Activated CD4-positive, CD25-positive, alpha-beta regulatory T cell treated with anti-CD3 and anti-CD28 coated beads, Interleukin-2, amount 50 U/mL, for 72 hours (primary cell): ENCODE data around the gene PPP1R13B.
A peak's percentile ranks its signal among the peaks of the same experiment; 100 is the strongest.
"Not testable (repeated sequence)": the region's sequence is repeated elsewhere in the genome, so short reads cannot be mapped to it uniquely, and the experiment has no call there.

Experiments
- DNase-seq: peaks from one replicate; pipeline ENCODE4 v3.0.0; 2021

The PPP1R13B gene

DNA sequence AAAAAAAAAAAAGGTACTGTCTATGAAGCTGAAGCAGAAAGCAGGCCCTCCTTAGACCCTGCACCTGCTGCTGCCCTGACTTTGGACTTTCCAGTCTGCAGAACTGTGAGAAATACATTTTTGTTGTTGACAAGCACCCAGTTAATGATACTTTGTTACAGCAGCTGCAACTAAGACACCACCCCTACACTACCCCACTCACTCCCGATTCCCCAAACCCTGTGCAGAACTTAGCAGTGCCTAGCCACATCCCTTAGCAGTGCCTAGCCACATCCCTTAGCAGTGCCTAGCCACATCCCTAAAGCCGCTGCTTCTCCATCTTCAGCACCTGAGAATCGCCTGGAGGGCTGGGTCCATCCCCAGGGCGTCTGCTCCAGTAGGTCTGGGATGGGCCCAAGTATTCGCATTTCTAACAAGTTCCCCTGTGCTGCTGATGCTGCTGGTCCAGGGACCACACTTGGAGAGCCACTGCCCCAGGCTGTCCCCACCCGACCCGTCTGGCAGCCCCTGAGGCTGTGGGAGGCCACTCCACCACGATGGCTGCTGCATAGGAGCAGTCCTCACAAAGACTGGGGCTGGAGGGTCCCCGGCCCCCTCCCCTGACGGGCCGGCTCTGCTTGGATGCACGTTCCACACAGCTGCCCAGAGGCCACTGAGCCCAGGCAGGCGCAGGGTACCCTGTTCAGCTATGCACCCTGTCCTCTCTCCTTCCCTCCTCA is 10.8 kb upstream of the PPP1R13B start:
- DNase-seq = no peak

GRCh38 chr14:103857256-103857655 is 9.9 kb upstream of the PPP1R13B start:
- DNase-seq = no peak

GRCh38 chr14:103856607-103857006 is 9.2 kb upstream of the PPP1R13B start:
- no peak for DNase-seq

- no peak for DNase-seq
Measured at GRCh38 chr14:103856105-103856504, 8.7 kb upstream of the PPP1R13B start.

DNA sequence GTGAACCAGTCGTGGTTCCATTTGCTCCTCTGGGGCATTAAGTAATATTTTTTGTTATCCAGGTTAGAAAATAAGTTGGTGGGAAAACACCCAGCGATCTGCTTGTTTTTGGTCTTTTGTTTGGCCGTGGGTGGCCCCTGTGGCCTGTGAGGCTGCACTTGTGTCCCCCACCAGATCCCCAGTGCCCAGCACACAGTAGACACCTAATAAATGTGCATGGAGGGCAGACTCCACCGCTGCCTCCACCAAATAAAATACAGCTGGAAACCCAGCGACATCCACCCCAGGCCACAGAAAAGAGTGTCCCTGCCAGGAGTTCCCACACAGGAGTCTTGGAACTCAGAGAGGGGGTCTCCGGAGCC is 8.3 kb upstream of the PPP1R13B start:
- no peak for DNase-seq

DNA sequence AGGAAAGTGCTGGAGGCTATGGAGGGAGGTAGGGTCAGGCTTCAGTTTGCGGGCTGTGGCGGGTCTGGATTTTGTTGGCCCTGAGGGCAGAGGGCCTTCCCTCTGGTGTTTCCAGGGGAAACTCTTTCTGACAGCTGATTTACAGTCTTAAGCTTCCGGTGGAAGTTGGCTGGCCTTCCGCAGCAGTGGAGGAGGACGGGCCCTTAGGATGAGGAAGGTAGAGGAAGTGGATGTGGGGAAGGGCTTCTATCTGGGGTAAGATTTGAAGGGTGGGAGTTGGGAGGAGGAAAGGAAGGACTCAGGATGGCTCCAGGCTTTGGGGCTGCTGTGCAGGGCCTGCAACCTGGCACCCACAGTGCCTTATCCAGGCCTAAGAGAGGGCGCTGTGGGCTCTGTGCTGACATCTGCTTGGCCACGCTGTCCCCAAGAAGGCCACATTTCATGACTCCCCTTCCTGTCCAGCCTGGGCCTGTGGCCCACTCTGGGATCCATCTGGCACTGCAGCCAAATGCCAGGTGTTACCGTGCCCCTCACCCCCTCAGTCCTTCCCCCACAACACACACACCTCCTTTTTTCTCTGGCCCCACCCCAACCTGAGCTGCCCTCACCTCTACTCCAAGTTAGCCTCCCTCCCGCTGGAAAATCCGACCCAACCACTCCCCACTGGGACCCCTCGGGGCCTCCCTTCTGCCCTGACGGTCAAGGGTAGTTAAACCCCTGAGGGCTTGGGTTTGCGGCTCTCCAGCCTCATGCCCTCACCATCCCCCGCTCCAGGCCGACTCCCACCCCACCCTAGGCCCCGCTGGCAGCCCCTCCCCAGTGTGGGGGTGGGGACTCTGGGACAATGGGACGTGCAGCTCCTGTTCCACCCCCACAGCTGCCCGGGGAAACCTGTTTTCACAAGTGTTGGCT is 7.7 kb upstream of the PPP1R13B start:
- no peak for DNase-seq

GRCh38 chr14:103854017-103854808 is 6.8 kb upstream of the PPP1R13B start:
- no peak for DNase-seq

DNA sequence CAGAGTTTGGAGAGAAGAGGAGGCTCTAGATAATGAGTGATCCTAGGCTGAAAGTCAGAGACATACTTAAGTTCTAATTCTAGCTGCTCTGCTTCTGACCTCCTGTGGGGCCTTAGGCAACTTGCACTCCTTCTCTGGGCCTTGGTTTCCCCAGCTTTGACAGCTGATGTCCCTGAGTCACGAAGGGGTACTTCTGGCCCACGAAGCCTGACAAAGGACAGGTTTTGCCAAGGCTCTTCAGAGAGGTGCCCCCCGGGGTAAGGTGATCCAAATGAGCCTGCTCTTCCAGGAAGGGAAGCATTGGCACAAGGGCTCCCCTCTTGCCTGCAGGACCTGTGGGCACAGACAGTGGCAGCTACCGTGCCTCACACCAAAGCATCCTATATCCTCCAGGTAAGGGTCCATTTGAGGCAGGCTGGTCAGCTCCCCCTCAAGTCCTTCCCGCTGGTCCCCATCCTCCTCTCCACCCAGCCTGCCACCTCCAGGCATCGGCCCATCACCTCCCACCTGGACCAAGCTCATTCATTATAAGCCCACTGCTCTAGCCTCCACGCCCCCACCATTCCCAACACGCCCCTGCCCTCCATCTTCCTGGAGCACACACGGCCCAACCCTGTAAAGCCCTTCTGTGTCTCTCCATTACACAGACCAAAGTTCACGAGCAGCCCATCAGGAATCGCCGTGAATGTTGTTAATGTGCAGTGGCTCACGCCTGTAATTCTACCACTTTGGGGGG is 1.9 kb upstream of the PPP1R13B start:
- no peak for DNase-seq

DNA sequence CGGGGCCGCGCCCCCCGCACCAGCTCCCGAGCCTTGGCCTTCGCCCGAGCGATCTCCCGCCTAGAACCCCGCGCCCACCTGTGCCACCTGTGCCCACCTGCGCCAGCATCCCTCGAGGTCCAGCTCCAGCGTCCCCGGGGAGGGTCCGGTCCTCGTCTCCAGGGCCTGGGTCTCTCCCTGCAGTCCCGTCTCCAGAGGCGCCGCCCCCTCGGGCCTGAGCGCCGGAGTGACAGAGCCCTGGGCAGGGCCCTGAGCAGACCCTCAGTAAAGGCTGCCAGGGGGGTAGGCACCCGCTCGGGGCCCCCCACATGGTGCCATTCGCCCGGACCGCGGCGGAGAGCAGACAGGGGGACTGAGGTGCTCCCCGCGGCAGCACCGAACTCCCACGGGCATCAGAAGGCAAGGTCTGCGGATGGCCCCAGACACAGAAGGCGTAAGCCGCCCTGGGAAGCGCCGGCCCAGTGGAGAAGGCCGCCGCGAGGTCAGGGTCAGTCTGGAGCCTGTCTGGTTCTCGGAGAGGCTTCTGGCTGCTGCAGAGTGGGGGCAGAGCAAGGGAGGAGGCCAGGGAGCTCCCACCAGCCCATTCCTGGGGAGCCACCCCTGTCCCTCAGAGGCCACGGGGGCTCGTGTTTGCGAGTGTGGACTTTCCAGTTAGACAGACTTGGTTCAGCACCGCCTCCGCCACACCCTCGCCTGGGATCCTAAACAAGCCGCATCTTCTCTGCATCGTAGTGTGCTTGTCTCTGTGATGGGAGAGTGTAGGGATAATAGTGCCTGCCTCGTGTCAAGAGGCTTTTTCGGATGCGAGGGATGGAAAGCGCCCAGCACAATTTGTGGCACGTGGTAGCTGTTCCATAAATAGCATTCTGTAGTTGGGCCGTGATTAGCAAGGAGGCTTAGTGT is 1.1 kb upstream of the PPP1R13B start:
- no peak for DNase-seq

GRCh38 chr14:103846543-103847450 is 578 bp downstream of the PPP1R13B start:
- peak; percentile 36 for DNase-seq

DNA sequence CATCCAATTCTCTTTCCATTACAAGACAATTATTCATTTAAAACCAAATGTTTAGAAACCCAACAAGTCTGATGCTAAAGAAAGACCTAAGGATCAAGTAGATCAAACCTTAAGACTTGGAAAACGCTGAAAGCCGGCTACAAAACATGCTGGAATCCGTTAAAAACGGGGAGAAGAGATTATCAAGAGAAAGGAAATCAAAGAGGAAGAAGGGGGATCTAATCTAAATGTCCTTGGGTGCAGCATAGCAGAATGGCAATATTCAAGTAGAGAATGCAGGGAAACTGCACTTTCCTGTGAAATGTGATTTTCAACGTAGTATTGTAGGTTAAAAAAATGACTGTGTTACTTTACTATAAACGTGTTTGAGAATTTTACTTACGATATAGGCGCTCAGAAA is 1.3 kb downstream of the PPP1R13B start:
- DNase-seq = no peak

- DNase-seq = no peak
Measured at GRCh38 chr14:103845327-103845726, 2.0 kb downstream of the PPP1R13B start.

- not testable (repeated sequence) for DNase-seq
Measured at GRCh38 chr14:103841265-103841664, 6.1 kb downstream of the PPP1R13B start.

DNA sequence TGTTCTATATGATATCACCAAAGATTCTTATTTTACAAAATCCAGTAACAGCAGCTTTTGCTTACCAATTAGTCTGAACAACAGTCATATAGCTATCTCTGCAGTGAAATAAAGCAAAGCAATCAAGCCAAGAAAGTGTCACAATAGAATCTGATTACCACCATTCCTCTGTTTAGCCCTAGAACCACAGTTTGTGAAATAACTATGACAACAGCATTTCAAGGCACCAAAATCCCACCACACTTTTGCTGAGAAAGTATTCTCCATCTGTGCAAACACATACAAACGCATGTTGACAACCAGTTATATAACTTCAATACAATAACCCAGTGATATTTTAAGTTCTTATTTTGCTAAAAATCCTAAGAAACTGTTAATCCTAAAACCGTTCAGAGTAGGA is 7.4 kb downstream of the PPP1R13B start:
- no peak for DNase-seq

GRCh38 chr14:103839579-103839978 is 7.8 kb downstream of the PPP1R13B start:
- no peak for DNase-seq

DNA sequence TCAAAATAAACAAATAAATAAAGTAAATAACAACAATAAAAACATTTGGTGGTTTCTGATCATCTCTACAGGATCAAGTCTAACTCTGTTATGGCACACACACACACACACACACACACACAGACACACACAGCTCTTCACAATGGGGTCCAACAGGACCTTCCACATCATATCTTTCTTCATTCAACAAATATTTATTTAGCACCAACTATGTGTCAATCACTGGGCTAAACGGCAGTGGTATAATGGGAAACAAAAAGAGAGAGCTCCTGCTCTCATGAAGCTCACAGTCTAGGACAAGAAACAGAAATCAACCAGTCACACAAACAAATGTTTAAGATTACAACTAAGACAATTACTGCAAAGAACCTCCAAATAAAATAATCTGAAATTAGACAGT is 9.3 kb downstream of the PPP1R13B start:
- no peak for DNase-seq

DNA sequence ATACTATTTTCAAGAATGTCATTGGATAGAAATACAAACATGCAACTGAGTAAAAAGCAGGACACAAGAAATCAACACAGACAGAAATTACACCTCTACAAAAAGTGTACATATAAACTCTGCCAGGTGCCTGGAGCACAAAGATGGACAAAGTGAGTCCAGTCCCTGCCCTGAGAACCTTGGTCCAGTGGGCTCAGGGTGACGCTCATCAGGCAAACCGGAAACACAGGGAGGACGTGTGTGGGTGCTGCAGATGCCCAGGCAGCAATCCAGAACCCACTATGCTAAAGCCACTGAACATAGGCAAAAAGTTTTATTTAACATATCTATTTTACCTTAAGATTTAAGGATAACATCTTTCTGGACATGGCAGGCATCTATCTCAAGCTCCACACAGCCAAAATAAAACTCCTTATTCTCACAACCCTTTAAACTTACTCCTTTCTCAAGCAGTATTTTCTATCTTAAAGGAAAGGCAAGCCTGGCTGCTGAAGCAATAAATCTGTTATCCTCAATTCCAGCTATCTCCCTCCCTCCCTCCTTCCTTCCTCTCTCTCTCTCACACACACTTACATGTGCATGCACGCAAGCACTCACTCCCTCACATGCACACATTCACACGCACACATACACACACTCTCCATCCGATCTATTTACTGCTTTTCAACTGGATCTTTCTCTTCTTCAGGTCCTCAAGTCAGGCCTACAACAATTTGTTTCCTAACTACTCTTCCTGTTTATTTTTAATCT is 10.2 kb downstream of the PPP1R13B start:
- DNase-seq = no peak

- DNase-seq = no peak
Measured at GRCh38 chr14:103834956-103835355, 12.4 kb downstream of the PPP1R13B start.

- DNase-seq = no peak
Measured at GRCh38 chr14:103833711-103834110, 13.7 kb downstream of the PPP1R13B start.

- DNase-seq = no peak
Measured at GRCh38 chr14:103832046-103832445, 15.3 kb downstream of the PPP1R13B start.
